Mesendoderm (in vitro differentiated cells): Measurements from ENCODE around the gene KIAA1549.
A peak's percentile ranks its signal among the peaks of the same experiment; 100 is the strongest.

ENCODE experiments used
- DNase-seq: peaks from one replicate; pipeline ENCODE4 v3.0.0; 2013
- H2AK5ac ChIP-seq: 2 replicates; pipeline ENCODE4 v1.6.1; 2013; ENCODE audit warnings: low read length, inconsistent platforms
- H2BK120ac ChIP-seq: 2 replicates; pipeline ENCODE4 v1.6.1; 2013; ENCODE audit warnings: low read depth, mild to moderate bottlenecking, low read length, moderate library complexity, mixed read lengths
- H2BK15ac ChIP-seq: replicated peaks from 2 replicates; pipeline ENCODE4 v1.6.1; 2013; ENCODE audit warnings: low read depth, mild to moderate bottlenecking, moderate library complexity
- H2BK5ac ChIP-seq: 2 replicates; pipeline ENCODE4 v1.6.1; 2013; ENCODE audit warnings: low read length, inconsistent platforms
- H3K18ac ChIP-seq: 2 replicates; pipeline ENCODE4 v1.6.1; 2013; ENCODE audit warnings: mild to moderate bottlenecking, low read length, mixed read lengths
- H3K23ac ChIP-seq: one replicate; pipeline ENCODE4 v1.6.1; 2013; ENCODE audit warnings: low read length
- H3K27ac ChIP-seq: 2 replicates; pipeline ENCODE4 v1.5.1; 2013; ENCODE audit warnings: low read depth, mild to moderate bottlenecking, inconsistent platforms, low read length, moderate library complexity
- H3K27me3 ChIP-seq: 2 replicates; pipeline ENCODE4 v1.6.1; 2013; ENCODE audit warnings: low read length, control low read depth, mild to moderate bottlenecking, inconsistent platforms; ENCODE audit not compliant: insufficient read depth, poor library complexity
- H3K36me3 ChIP-seq: 2 replicates; pipeline ENCODE4 v1.6.1; 2013; ENCODE audit warnings: low read length, inconsistent platforms; ENCODE audit not compliant: control insufficient read depth, insufficient read depth
- H3K4ac ChIP-seq: one replicate; pipeline ENCODE4 v1.6.1; 2013; ENCODE audit warnings: low read depth, mild to moderate bottlenecking, low read length, moderate library complexity
- H3K4me1 ChIP-seq: 2 replicates; pipeline ENCODE4 v1.6.1; 2013; ENCODE audit warnings: low read depth, low read length, inconsistent platforms; ENCODE audit not compliant: control insufficient read depth
- H3K4me2 ChIP-seq: 2 replicates; pipeline ENCODE4 v1.6.1; 2013; ENCODE audit warnings: low read length
- H3K4me3 ChIP-seq: 2 replicates; pipeline ENCODE4 v1.5.1; 2013; ENCODE audit warnings: mild to moderate bottlenecking, low read length
- H3K56ac ChIP-seq: one replicate; pipeline ENCODE4 v1.6.1; 2013; ENCODE audit warnings: low read length
- H3K79me1 ChIP-seq: 2 replicates; pipeline ENCODE4 v1.6.1; 2013; ENCODE audit warnings: low read length, inconsistent platforms
- H3K79me2 ChIP-seq: 2 replicates; pipeline ENCODE4 v1.6.1; 2013; ENCODE audit warnings: mild to moderate bottlenecking, low read length; ENCODE audit not compliant: control insufficient read depth, insufficient read depth
- H3K9ac ChIP-seq: 2 replicates; pipeline ENCODE4 v1.6.1; 2013; ENCODE audit warnings: low read length, inconsistent platforms
- H4K5ac ChIP-seq: one replicate; pipeline ENCODE4 v1.6.1; 2013; ENCODE audit warnings: low read length
- H4K8ac ChIP-seq: one replicate; pipeline ENCODE4 v1.6.1; 2013; ENCODE audit warnings: low read depth, mild to moderate bottlenecking, control low read depth, low read length, moderate library complexity
- WGBS: extraction: QIAGEN DNeasy Blood & Tissue Kit; methylation state at CpG from one replicate; pipeline ENCODE4 v1.1.7; 2013; ENCODE audit warnings: low lambda C conversion rate, missing lambda C conversion rate; ENCODE audit not compliant: insufficient coverage; ENCODE audit errors: extremely low coverage; 5-methylcytosine and 5-hydroxymethylcytosine counted together

KIAA1549 gene

DNA sequence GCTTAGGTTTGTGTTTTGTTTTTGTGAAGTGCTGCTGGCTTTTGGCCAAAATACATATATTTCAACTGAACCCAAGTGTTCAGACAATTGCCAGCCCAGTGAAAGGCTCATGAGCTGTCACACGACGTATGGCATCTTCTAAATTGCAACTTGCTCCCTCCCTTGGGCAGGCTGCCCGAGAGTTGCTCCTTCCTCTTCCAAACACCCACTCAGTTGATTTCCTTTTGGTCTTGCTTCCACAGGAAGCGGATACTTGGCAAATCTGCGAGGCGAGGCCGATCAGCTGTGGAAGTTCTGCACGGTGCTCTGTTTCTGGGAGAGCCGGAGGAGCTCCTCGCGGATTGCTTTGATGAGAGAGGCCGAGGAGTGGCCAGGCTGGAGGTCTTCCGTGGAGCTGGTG, 143.6 kb downstream of the KIAA1549 start:
- no peak for DNase-seq
- H4K5ac ChIP-seq = no peak overlapping the region
- H3K4me1 ChIP-seq = no peaks in the 10 kb centered on the region
- H3K27ac ChIP-seq = no peak overlapping the region
- no peaks in the 10 kb centered on the region for H3K79me1 ChIP-seq
- no peak overlapping the region for H2BK5ac ChIP-seq
- H3K23ac ChIP-seq = no peak overlapping the region
- H4K8ac ChIP-seq = no peak overlapping the region
- no peak overlapping the region for H3K4me3 ChIP-seq
- H3K9ac ChIP-seq = no peak overlapping the region
- no peak overlapping the region for H2BK15ac ChIP-seq
- no peak overlapping the region for H2AK5ac ChIP-seq
- H3K27me3 ChIP-seq = no peaks in the 10 kb centered on the region
- H3K36me3 ChIP-seq = no peaks in the 10 kb centered on the region
- H3K79me2 ChIP-seq = no peaks in the 10 kb centered on the region
- no peak overlapping the region for H3K4ac ChIP-seq
- no peak overlapping the region for H3K56ac ChIP-seq
- no peak overlapping the region for H3K18ac ChIP-seq
- H3K4me2 ChIP-seq = no peak overlapping the region
- no peak overlapping the region for H2BK120ac ChIP-seq
- WGBS = no CpG with 5 or more reads among the region's 13 CpGs

DNA sequence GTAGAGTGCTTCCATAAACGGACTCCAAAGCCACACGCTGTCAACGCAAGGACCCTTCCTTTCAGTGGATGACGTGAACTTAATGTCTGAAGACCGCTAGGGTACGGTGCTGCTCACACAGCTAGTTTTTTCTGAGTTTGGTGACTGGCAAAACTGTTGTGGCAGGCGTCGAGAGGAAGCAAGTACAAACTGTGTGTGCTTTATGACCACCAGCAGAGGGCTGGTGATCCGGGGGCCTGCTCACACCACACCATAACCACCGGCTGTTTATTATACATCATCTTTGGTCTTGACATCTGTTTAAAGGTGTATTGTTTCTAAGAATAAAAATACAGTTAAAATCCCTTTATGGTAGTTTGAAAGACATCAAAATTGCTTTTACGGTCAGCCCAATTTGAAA, 146.1 kb downstream of the KIAA1549 start:
- Histone ChIP-seq H3K36me3 (no peaks in the 10 kb centered on the region), H3K27ac (no peak overlapping the region), H3K18ac (no peak overlapping the region), H4K8ac (no peak overlapping the region), H3K4me1 (no peaks in the 10 kb centered on the region), H3K23ac (no peak overlapping the region), H3K79me2 (no peaks in the 10 kb centered on the region), H3K4me2 (no peak overlapping the region), H3K4ac (no peak overlapping the region), H3K27me3 (no peaks in the 10 kb centered on the region), H3K4me3 (no peak overlapping the region), H3K9ac (no peak overlapping the region), H2BK120ac (no peak overlapping the region), H4K5ac (no peak overlapping the region), H3K56ac (no peak overlapping the region), H2BK15ac (no peak overlapping the region), H2AK5ac (no peak overlapping the region), H3K79me1 (no peaks in the 10 kb centered on the region), H2BK5ac (no peak overlapping the region)
- WGBS = no CpG with 5 or more reads among the region's 11 CpGs
- DNase-seq = peak; percentile 13

DNA sequence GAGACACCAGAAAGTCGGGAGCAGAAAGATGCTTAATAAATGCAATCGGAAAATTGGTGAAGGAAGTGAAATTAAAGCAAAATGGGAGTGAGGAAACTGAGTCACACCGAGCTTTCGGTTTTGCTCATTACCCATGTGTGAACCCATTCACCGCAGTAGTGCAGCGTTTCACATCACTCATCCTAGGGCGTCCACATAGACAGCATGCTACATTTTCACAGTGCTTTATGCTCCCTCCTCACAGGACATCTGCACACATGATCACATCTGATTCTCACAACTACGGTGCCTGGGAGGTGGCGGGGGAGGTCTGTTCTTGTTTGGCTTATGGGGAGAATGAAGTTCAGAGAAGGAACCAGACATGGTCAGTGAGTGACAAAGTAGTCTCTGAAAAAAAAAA, 146.6 kb downstream of the KIAA1549 start:
- no peak overlapping the region for H3K4me2 ChIP-seq
- no peak overlapping the region for H3K56ac ChIP-seq
- H3K79me2 ChIP-seq = no peaks in the 10 kb centered on the region
- H3K23ac ChIP-seq = no peak overlapping the region
- H2BK5ac ChIP-seq = no peak overlapping the region
- no peak overlapping the region for H3K4me3 ChIP-seq
- no peak overlapping the region for H4K8ac ChIP-seq
- H3K36me3 ChIP-seq = no peaks in the 10 kb centered on the region
- no peaks in the 10 kb centered on the region for H3K27me3 ChIP-seq
- H3K4me1 ChIP-seq = no peaks in the 10 kb centered on the region
- H3K4ac ChIP-seq = no peak overlapping the region
- no peak overlapping the region for H3K27ac ChIP-seq
- H4K5ac ChIP-seq = no peak overlapping the region
- H2AK5ac ChIP-seq = no peak overlapping the region
- no peaks in the 10 kb centered on the region for H3K79me1 ChIP-seq
- H3K9ac ChIP-seq = no peak overlapping the region
- H2BK120ac ChIP-seq = no peak overlapping the region
- no peak for DNase-seq
- H3K18ac ChIP-seq = no peak overlapping the region
- WGBS = no CpG with 5 or more reads among the region's 9 CpGs
- H2BK15ac ChIP-seq = no peak overlapping the region

DNA sequence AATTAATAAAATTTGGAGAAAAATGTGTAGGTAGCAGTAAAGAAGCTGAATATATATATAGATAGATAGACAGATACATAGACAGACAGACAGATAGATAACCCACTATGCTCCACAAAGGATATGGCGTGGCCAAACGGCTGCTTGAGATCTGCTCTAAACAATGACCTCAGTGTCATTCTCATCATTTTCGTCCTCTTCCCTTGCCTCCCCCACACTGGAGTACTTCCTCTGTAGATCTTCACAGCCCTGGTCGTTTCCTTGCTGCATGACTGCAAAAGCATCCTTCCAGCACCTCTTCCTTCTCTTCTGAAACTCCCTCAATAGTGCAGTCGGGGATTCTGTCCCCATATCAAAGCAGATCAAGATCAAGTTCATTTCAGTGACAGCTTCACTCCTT, 147.6 kb downstream of the KIAA1549 start:
- Histone ChIP-seq H3K9ac (no peak overlapping the region), H2BK15ac (no peak overlapping the region), H4K8ac (no peak overlapping the region), H3K4me3 (no peak overlapping the region), H3K4me2 (no peak overlapping the region), H3K56ac (no peak overlapping the region), H3K18ac (no peak overlapping the region), H4K5ac (no peak overlapping the region), H3K79me2 (no peaks in the 10 kb centered on the region), H2BK120ac (no peak overlapping the region), H3K27ac (no peak overlapping the region), H3K79me1 (no peaks in the 10 kb centered on the region), H3K27me3 (no peaks in the 10 kb centered on the region), H3K23ac (no peak overlapping the region), H3K36me3 (no peaks in the 10 kb centered on the region), H3K4ac (no peak overlapping the region), H3K4me1 (no peaks in the 10 kb centered on the region), H2BK5ac (no peak overlapping the region), H2AK5ac (no peak overlapping the region)
- DNase-seq = no peak
- no CpG with 5 or more reads among the region's 5 CpGs for WGBS

DNA sequence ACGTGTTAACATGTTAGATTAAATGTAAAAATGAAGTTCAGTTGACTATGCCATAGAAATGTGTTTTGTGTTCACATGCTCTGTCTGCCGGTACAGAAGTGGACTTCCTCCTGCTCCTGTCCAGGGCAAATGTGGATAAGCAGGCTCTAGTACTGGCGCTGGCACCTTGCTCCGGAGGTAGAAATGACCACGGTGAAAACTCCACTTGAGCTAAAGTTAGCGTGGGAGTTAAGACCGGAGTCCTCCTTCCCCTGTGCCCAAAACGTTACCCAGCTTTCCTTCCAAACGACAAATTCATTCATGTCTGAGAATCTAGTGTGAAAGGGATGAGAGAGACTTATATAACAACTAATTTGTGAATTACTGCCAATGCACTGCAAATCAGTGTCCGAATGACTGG, 148.2 kb downstream of the KIAA1549 start:
- no peak overlapping the region for H3K23ac ChIP-seq
- no peak overlapping the region for H3K56ac ChIP-seq
- no peak overlapping the region for H3K4me2 ChIP-seq
- H2BK120ac ChIP-seq = no peak overlapping the region
- H3K4me1 ChIP-seq = no peaks in the 10 kb centered on the region
- no peak overlapping the region for H3K4me3 ChIP-seq
- H3K79me1 ChIP-seq = no peaks in the 10 kb centered on the region
- H2BK15ac ChIP-seq = no peak overlapping the region
- no peak overlapping the region for H3K4ac ChIP-seq
- H3K36me3 ChIP-seq = no peaks in the 10 kb centered on the region
- no peak overlapping the region for H3K27ac ChIP-seq
- H4K5ac ChIP-seq = no peak overlapping the region
- no peak overlapping the region for H2BK5ac ChIP-seq
- H3K27me3 ChIP-seq = no peaks in the 10 kb centered on the region
- no peak overlapping the region for H4K8ac ChIP-seq
- no peak overlapping the region for H3K18ac ChIP-seq
- no peaks in the 10 kb centered on the region for H3K79me2 ChIP-seq
- no peak overlapping the region for H2AK5ac ChIP-seq
- WGBS = no CpG with 5 or more reads among the region's 10 CpGs
- DNase-seq = no peak
- no peak overlapping the region for H3K9ac ChIP-seq

DNA sequence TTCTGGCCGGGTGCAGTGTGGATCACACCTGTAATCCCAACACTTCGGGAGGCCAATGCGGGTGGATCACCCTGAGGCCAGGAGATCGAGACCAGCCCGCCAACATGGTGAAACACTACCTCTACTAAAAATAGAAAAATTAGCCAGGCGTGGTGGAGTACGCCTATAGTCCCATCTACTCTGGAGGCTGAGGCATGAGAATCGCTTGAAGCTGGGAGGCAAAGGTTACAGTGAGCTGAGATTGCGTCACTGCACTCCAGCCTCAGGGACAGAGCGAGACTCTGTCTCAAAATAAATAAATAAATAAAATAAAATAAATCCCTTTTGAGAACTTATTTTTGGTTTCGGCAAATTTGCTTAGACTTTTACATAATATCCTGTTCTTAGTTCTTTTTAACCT, 151.9 kb downstream of the KIAA1549 start:
- Histone ChIP-seq H3K4me2 (no peak overlapping the region), H3K4me3 (no peak overlapping the region), H2BK5ac (no peak overlapping the region), H3K9ac (no peak overlapping the region), H2BK15ac (no peak overlapping the region), H3K79me2 (no peaks in the 10 kb centered on the region), H3K18ac (no peak overlapping the region), H2AK5ac (no peak overlapping the region), H3K4ac (no peak overlapping the region), H3K4me1 (no peaks in the 10 kb centered on the region), H3K27me3 (no peaks in the 10 kb centered on the region), H3K23ac (no peak overlapping the region), H2BK120ac (no peak overlapping the region), H4K5ac (no peak overlapping the region), H3K27ac (no peak overlapping the region), H3K36me3 (no peaks in the 10 kb centered on the region), H3K79me1 (no peaks in the 10 kb centered on the region), H4K8ac (no peak overlapping the region), H3K56ac (no peak overlapping the region)
- DNase-seq = no peak
- 100% methylated on average over 1 of the region's 11 CpGs for WGBS
